Suprapubic skin (tissue), 4 donors: ENCODE data around the gene WFDC5. TPM values are rescaled to one million over a fixed set of nuclear protein-coding genes. Genes with fewer than 3 reads are reported as not detected.

Source experiments
- DNase-seq, 2 donors: peaks; one replicate each; pipeline ENCODE4 v3.0.0-alpha.2; 2019; ENCODE audit warnings: low spot score in 2 of 2
- H3K27ac ChIP-seq: fragments of 200-600 bp; sonication (generic); one replicate; pipeline ENCODE4 v1.5.1; 2019
- H3K27me3 ChIP-seq: fragments of 200-600 bp; sonication (generic); one replicate; pipeline ENCODE4 v1.5.1; 2019
- H3K36me3 ChIP-seq: fragments of 200-600 bp; sonication (generic); one replicate; pipeline ENCODE4 v1.5.1; 2019
- H3K4me1 ChIP-seq: fragments of 200-600 bp; sonication (generic); one replicate; pipeline ENCODE4 v1.5.1; 2019
- H3K4me3 ChIP-seq: fragments of 200-600 bp; sonication (generic); one replicate; pipeline ENCODE4 v1.5.1; 2019; ENCODE audit warnings: mild to moderate bottlenecking
- H3K9me3 ChIP-seq: fragments of 200-600 bp; sonication (generic); one replicate; pipeline ENCODE4 v1.5.1; 2019
- EP300 ChIP-seq: sonication (generic); formaldehyde crosslinking; IDR thresholded peaks from one replicate; pipeline ENCODE4 v1.6.1; 2017; ENCODE audit warnings: antibody characterized with exemption
- POLR2A ChIP-seq, 2 donors: fragments of 450-650 bp; IDR thresholded peaks; one replicate each; pipeline ENCODE4 v1.6.1; 2017; ENCODE audit warnings: antibody characterized with exemption in 2 of 2, mild to moderate bottlenecking in 2 of 2, moderate library complexity in 2 of 2
- POLR2AphosphoS5 ChIP-seq, 3 donors: sonication (generic); formaldehyde crosslinking; IDR thresholded peaks; one replicate each; pipeline ENCODE4 v1.6.1; 2017; ENCODE audit warnings: antibody characterized with exemption in 3 of 3
- WGBS: methylation state at CpG from one replicate; pipeline ENCODE4 v1.1.5; 2018; 5-methylcytosine and 5-hydroxymethylcytosine counted together
- total RNA-seq, 4 donors: library from RNA; depleted of rRNA; stranded (reverse); fragments of >200 nt; gene quantifications; one replicate each; pipeline ENCODE4 v1.1.0, GENCODE V29; 2016
- TF ChIP-seq, protein P1 (sequence below), 2 donors: fragments of 200-600 bp in 1 of 2; fragments of 450-650 bp in 1 of 2; sonication (generic) in 1 of 2; IDR thresholded peaks; one replicate each; pipeline ENCODE4 v1.5.1; 2016 to 2019; ENCODE audit warnings: antibody characterized with exemption in 2 of 2, mild to moderate bottlenecking in 1 of 2, moderate library complexity in 1 of 2

Gene WFDC5
- total RNA-seq, 4 donors from 2014 or later = 284 to 409 (median 356) TPM

DNA sequence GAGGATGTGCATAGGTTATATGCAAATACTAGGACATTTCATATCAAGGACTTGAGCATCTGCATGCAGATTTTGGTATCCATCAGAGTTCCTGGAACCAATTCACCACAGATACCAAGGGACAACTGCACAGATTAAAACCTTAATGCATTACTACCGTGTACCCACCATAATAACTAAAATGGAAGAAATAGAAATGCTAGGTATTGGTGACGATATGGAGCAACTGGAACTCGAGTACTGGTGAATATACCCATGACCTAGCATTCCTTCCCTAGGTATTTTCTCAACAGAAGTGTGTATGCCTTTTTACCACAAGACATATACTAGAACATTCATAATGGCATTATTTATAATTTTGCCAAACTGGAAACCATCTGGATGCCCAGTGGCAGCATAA lies 32.5 kb downstream of the WFDC5 start:
- TF ChIP-seq POLR2AphosphoS5 (IDR thresholded peaks at IDR 0.05) (no peak), EP300 (no peak), POLR2A (IDR thresholded peaks at IDR 0.05) (no peak)
- TF ChIP-seq, protein P1, sequence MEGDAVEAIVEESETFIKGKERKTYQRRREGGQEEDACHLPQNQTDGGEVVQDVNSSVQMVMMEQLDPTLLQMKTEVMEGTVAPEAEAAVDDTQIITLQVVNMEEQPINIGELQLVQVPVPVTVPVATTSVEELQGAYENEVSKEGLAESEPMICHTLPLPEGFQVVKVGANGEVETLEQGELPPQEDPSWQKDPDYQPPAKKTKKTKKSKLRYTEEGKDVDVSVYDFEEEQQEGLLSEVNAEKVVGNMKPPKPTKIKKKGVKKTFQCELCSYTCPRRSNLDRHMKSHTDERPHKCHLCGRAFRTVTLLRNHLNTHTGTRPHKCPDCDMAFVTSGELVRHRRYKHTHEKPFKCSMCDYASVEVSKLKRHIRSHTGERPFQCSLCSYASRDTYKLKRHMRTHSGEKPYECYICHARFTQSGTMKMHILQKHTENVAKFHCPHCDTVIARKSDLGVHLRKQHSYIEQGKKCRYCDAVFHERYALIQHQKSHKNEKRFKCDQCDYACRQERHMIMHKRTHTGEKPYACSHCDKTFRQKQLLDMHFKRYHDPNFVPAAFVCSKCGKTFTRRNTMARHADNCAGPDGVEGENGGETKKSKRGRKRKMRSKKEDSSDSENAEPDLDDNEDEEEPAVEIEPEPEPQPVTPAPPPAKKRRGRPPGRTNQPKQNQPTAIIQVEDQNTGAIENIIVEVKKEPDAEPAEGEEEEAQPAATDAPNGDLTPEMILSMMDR (IDR thresholded peaks at IDR 0.05) = no peak
- 97% methylated on average over 3 of the region's 3 CpGs for whole genome bisulfite sequencing
- DNase-seq = no peak
- Histone ChIP-seq H3K27ac (no peak overlapping the region), H3K9me3 (no peaks in the 10 kb centered on the region), H3K36me3 (peaks cover 37% of the 10 kb centered on the region), H3K27me3 (no peaks in the 10 kb centered on the region), H3K4me1 (no peaks in the 10 kb centered on the region), H3K4me3 (no peak overlapping the region)

DNA sequence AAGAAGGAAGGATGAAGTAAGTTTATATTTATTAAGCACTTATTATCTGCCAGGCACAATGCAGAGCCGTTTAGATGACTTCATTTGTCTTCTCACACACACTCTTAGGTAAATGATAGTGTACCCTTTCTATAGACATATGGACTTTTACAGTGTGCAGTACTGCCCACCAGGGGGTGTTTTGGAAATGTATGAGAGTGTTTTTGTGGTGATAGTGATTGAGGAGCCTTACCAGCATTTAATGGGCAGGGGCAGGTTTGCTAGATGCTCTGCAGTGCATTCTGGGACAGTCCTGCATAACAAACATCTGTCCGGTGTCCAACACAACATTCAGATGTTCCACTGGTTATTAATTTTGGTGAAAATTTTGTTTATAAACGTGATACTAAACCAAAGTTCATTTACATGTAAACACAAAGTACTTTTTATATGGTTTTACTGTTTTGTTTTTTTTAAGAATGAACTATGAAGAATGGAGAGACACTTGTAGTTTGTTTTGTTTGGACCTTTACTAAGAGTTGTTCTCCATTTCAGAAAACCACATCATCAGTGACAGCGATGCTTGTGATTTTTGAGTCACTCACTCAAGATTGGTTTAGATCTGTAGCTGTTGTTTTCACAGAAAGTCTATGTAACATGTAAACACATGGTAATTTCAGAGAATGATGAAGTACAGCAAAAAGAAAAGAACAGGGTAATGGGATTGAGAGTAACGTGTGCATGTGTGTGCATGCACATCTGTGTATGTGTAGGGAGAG lies 33.9 kb downstream of the WFDC5 start:
- Histone ChIP-seq H3K4me3 (no peak overlapping the region), H3K9me3 (no peaks in the 10 kb centered on the region), H3K36me3 (peaks cover 50% of the 10 kb centered on the region), H3K27ac (no peak overlapping the region), H3K4me1 (no peaks in the 10 kb centered on the region), H3K27me3 (no peaks in the 10 kb centered on the region)
- DNase-seq = no peak
- WGBS = 81% methylated on average over 5 of the region's 5 CpGs
- no peak for TF ChIP-seq POLR2AphosphoS5 (IDR thresholded peaks at IDR 0.05)

DNA sequence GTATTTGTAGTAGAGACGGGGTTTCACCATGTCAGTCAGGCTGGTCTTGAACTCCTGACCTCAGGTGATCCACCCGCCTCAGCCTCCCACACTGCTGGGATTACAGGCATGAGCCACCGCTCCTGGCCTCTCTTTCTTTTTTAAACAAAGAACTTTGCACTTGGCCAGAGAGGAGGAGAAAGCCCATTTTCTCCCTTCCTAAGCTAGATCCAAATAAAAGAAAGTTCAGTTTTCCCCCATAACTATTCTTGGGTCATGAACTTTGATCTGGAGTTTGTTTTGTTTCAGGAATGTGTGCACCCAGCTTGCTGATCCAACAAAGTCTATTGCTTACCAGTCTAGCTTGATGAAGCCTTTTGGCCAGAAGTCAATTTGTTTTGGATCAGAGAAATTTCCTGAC lies 37.4 kb downstream of the WFDC5 start:
- H3K4me3 ChIP-seq = no peak overlapping the region
- WGBS = 89% methylated on average over 3 of the region's 3 CpGs
- DNase-seq = no peak
- no peaks in the 10 kb centered on the region for H3K4me1 ChIP-seq
- TF ChIP-seq POLR2AphosphoS5 (IDR thresholded peaks at IDR 0.05) = no peak
- H3K9me3 ChIP-seq = no peaks in the 10 kb centered on the region
- no peak overlapping the region for H3K27ac ChIP-seq
- H3K36me3 ChIP-seq = peaks cover 73% of the 10 kb centered on the region
- H3K27me3 ChIP-seq = no peaks in the 10 kb centered on the region

DNA sequence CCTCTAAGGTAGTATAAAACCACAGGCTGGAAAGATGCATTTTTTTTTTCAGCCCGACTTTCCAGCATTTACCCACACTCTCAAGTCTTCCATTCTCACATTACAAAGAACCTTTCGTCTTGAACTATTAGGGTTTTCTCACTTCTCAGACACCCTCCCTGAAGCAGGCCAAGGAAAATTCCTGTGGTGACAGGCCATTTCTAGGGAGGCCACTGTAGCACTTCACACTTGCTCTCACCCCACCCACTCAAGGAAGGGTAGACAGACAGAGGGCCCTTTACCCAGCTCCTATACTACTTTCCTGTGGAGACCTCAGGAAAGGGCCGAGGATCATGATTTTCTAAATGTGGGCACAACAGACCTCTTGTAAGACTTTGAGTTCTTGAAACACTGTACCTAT lies 41.8 kb downstream of the WFDC5 start:
- Histone ChIP-seq H3K27me3 (no peaks in the 10 kb centered on the region), H3K36me3 (peaks cover 42% of the 10 kb centered on the region), H3K4me1 (peaks cover 5% of the 10 kb centered on the region), H3K27ac (no peak overlapping the region), H3K4me3 (no peak overlapping the region), H3K9me3 (no peaks in the 10 kb centered on the region)
- 74% methylated on average over 2 of the region's 3 CpGs for WGBS
- DNase-seq = no peak
- TF ChIP-seq, protein P1 (IDR thresholded peaks at IDR 0.05) = no peak
- TF ChIP-seq POLR2AphosphoS5 (IDR thresholded peaks at IDR 0.05) (no peak), POLR2A (IDR thresholded peaks at IDR 0.05) (no peak), EP300 (no peak)

DNA sequence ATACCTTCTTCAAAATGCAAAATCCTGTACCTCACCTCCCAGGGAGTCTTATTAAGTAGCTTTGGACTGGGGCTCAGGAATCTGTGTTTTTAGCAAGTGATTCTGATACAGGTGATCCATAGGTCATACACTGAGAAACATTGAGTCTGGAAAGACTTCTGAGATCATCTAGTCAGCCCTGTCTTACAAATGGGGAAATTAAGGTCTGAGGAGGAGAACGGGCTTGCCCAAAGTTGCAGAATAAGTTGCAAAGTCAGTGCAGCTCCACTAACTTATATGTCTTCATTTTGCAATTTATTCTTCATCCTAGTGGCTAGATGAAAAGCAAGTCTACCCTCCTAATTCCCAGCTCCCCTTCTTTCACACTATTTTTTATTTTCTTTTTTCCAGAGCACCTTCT lies 42.9 kb downstream of the WFDC5 start:
- WGBS = 83% methylated on average over 1 of the region's 1 CpG
- Histone ChIP-seq H3K27ac (no peak overlapping the region), H3K4me1 (peaks cover 10% of the 10 kb centered on the region), H3K4me3 (no peak overlapping the region), H3K36me3 (peaks cover 32% of the 10 kb centered on the region), H3K27me3 (no peaks in the 10 kb centered on the region), H3K9me3 (no peaks in the 10 kb centered on the region)
- no peak for DNase-seq
- TF ChIP-seq EP300 = no peak
- TF ChIP-seq, protein P1 (IDR thresholded peaks at IDR 0.05) = no peak

DNA sequence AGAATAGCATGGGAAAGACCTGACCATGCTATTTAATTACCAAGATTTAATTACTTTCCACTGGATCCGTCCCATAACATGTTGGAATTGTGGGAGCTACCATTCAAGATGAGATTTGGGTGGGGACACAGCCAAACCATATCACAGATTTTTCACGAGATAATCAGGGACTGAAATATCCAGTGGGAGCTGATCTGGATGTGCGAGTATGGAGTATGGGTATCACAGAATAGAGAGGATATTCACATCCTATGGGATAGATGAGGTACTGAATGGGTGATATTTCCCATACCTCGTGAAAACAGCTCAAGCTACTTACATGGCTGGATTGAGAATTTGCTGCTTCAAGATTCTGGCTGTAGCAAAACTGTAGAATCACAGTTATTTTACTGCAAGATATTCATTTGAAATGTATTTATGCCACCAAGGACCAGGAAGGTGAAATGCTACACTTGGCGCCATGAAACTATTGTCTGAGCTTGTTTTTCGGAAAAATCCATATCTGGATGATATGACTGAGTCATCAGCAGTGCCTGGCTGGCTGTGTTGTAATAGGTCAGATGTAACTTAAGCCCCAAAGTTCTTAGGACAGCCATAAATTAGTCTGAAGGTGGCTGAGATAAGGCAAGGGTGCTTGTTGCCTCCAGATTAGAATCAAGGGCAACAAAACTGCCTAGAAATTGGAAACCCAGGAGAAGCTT lies 43.9 kb downstream of the WFDC5 start:
- no peak overlapping the region for H3K4me3 ChIP-seq
- TF ChIP-seq POLR2A (IDR thresholded peaks at IDR 0.05) (no peak), EP300 (no peak), POLR2AphosphoS5 (IDR thresholded peaks at IDR 0.05) (no peak)
- TF ChIP-seq, protein P1 (IDR thresholded peaks at IDR 0.05) = no peak

More for the DNA sequence above, 43.9 kb downstream of the WFDC5 start:
- no peaks in the 10 kb centered on the region for H3K9me3 ChIP-seq
- H3K4me1 ChIP-seq = peaks cover 11% of the 10 kb centered on the region
- DNase-seq = no peak
- peaks cover 23% of the 10 kb centered on the region for H3K36me3 ChIP-seq
- H3K27ac ChIP-seq = no peak overlapping the region
- H3K27me3 ChIP-seq = no peaks in the 10 kb centered on the region
- WGBS = 77% methylated on average over 6 of the region's 6 CpGs
